ENCODE measurements around the gene PDE6G.

PDE6G gene

DNA sequence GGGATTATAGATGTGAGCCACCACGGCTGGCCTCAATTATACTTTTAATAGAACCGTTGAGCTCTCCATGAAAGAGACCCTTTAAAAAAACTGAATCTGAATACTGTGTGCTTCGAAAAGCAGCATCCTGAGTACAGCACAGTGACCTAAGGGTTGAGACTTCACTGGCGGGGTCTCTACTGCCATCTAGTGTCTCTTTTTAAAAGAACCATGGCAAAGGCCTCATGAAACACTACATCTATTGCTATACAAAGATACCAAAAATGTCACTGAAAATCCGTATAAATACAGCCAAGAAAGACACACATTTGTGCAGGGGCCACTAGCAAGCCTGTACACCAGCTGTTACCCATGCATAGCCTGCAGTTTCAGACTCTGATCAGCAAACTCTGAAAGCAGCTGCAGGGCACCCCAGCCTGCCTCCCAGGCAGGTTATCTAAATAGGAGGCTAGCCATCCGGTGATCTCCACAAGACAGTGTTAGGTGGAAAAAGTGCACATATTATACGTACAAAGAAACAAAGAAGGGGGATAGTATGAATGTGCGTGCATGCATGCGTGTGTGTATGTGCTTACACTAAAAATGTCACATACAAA lies 54.7 kb downstream of the PDE6G start:
- H3K36me3 ChIP-seq (ENCODE audit: control insufficient read depth in 4 of 4, insufficient read depth in 4 of 4, low read length in 3 of 4) = peaks cover 18 to 72% (median 53%) of the 10 kb centered on the region in 4 experiments
- no peaks in the 10 kb centered on the region for H3K27me3 ChIP-seq (replicated peaks in 2 of 5; ENCODE audit: control insufficient read depth in 4 of 5, insufficient read depth in 5 of 5, low read length in 4 of 5)
- H3K4me3 ChIP-seq (ENCODE audit: control insufficient read depth in 1 of 7, extremely low read depth in 1 of 7, insufficient read depth in 4 of 7, low read depth in 2 of 7, low read length in 6 of 7) = no peak overlapping the region
- ChIA-PET CTCF (interaction anchor here (0.7 to 2.5 kb wide), 26 partner anchors 8 to 349 kb away, joined by 3 to 17 read pairs (median 4); no protein-coding TSS in a partner anchor), POLR2A (interaction anchor here (1.3 kb wide), 1 partner anchor 35 kb away, joined by 3 read pairs; no protein-coding TSS in a partner anchor)
- no peaks in the 10 kb centered on the region for H3K4me1 ChIP-seq (ENCODE audit: control extremely low read depth in 1 of 4, control insufficient read depth in 4 of 4, insufficient read depth in 4 of 4, low read length in 3 of 4)
- WGBS (ENCODE audit: insufficient coverage) = 5% methylated on average over 3 of the region's 9 CpGs
- DNase-seq = peak; percentile 65 to 86 (median 76)
- H3K9me3 ChIP-seq (ENCODE audit: control extremely low read depth in 1 of 5, control insufficient read depth in 4 of 5, insufficient read depth in 2 of 5, low read depth in 1 of 5, low read length in 4 of 5) = no peaks in the 10 kb centered on the region
- H3K27ac ChIP-seq (ENCODE audit: insufficient read depth in 1 of 2, low read depth in 1 of 2, low read length in 2 of 2, poor library complexity in 1 of 2, severe bottlenecking in 2 of 2) = no peak overlapping the region
